ENCODE data around the gene SDHC. TPM values are rescaled to one million over a fixed set of nuclear protein-coding genes. Genes with fewer than 3 reads are reported as not detected.
A peak's percentile ranks its signal among the peaks of the same experiment; 100 is the strongest.

SDHC gene
- total and polyA plus RNA-seq, 2 donors (not counting 1 experiment from before 2014, with no cell fraction given) = 78.3 to 109 TPM

DNA sequence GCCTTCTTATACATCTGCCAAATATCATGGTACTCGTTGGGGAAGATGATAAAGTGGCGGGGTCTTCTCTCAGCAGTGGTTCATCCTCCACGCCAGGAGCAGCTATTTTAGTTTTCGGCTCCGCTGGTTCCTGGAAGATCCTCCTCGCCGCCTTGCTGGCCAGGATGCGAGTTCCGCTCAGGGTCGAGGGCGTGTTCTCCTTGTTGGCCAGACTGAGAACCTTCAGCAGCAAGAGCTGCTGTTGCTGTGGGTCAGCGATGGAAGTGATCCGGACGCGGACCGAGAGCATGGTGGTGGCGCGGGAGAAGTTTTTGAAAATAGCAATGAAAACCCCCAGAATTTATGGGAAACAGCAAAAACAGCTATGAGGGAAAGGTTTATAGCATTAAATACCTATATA is 64.9 kb downstream of the SDHC start:
- H2AFZ ChIP-seq (ENCODE audit: insufficient read depth, low read depth, low read length, poor library complexity, severe bottlenecking) = peak overlapping the region; percentile 51
- H3K4me3 ChIP-seq (ENCODE audit: control extremely low read depth in 1 of 5, extremely low read depth in 1 of 5, insufficient read depth in 1 of 5, low read depth in 2 of 5, low read length in 4 of 5) = peak overlapping the region in 1 of 5 experiments; percentile 24
- TF ChIP-seq EZH2 (IDR thresholded peaks at IDR 0.05; ENCODE audit: borderline replicate concordance, insufficient read depth, low read depth, low read length, poor library complexity, severe bottlenecking) = no peak
- TF ChIP-seq, protein P1, sequence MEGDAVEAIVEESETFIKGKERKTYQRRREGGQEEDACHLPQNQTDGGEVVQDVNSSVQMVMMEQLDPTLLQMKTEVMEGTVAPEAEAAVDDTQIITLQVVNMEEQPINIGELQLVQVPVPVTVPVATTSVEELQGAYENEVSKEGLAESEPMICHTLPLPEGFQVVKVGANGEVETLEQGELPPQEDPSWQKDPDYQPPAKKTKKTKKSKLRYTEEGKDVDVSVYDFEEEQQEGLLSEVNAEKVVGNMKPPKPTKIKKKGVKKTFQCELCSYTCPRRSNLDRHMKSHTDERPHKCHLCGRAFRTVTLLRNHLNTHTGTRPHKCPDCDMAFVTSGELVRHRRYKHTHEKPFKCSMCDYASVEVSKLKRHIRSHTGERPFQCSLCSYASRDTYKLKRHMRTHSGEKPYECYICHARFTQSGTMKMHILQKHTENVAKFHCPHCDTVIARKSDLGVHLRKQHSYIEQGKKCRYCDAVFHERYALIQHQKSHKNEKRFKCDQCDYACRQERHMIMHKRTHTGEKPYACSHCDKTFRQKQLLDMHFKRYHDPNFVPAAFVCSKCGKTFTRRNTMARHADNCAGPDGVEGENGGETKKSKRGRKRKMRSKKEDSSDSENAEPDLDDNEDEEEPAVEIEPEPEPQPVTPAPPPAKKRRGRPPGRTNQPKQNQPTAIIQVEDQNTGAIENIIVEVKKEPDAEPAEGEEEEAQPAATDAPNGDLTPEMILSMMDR (IDR thresholded peaks at IDR 0.05) = no peak
- H3K27me3 ChIP-seq (replicated peaks in 1 of 4; ENCODE audit: control extremely low read depth in 1 of 4, control insufficient read depth in 3 of 4, insufficient read depth in 4 of 4, low read length in 3 of 4) = no peaks in the 10 kb centered on the region
- intact Hi-C loops (cut with micrococcal nuclease) = no loop called here
- H3K9me3 ChIP-seq (ENCODE audit: control extremely low read depth in 1 of 3, control insufficient read depth in 2 of 3, insufficient read depth in 1 of 3, low read length in 2 of 3) = no peaks in the 10 kb centered on the region
- WGBS (ENCODE audit: insufficient coverage) = 91% methylated on average over 12 of the region's 18 CpGs
- H3K4me1 Mint-ChIP-seq = no peaks in the 10 kb centered on the region
- H3K27ac ChIP-seq (ENCODE audit: low read length in 2 of 2) = no peak overlapping the region
- H3K79me2 ChIP-seq (ENCODE audit: control insufficient read depth, insufficient read depth, low read length) = no peaks in the 10 kb centered on the region
- no peaks in the 10 kb centered on the region for H4K20me1 ChIP-seq (ENCODE audit: control insufficient read depth, insufficient read depth, low read length, poor library complexity, severe bottlenecking)
- POLR2A ChIA-PET = interaction anchor here (0.5 kb wide), 1 partner anchor 67 kb away, joined by 3 read pairs; no protein-coding TSS in a partner anchor
- peaks cover 0 to 3% of the 10 kb centered on the region in 2 donors for H3K4me1 ChIP-seq (ENCODE audit: control insufficient read depth in 2 of 2, insufficient read depth in 2 of 2, low read length in 2 of 2)
- H3K27me3 Mint-ChIP-seq = no peaks in the 10 kb centered on the region
- H3K27ac Mint-ChIP-seq = no peak overlapping the region
- DNase-seq = no peak
- no peak overlapping the region for H3K4me3 Mint-ChIP-seq
- CTCF ChIA-PET = interaction anchor here (1.1 to 5.1 kb wide), 2 partner anchors 152 to 168 kb away, joined by 3 to 104 read pairs; partner anchors contain the start of genes APOA2 and TOMM40L
- ATAC-seq (ENCODE audit: low read depth) = no peak
- peak overlapping the region; percentile 47 for H3K4me2 ChIP-seq (replicated peaks; ENCODE audit: low read depth, low read length, poor library complexity, severe bottlenecking)
- no peak overlapping the region for H3K9ac ChIP-seq (ENCODE audit: low read length)
- H3K9me3 Mint-ChIP-seq (ENCODE audit: insufficient read depth) = no peaks in the 10 kb centered on the region
- no peaks in the 10 kb centered on the region for H3K36me3 ChIP-seq (replicated peaks in 1 of 2; ENCODE audit: control extremely low read depth in 1 of 2, control insufficient read depth in 1 of 2, extremely low read depth in 1 of 2, insufficient read depth in 2 of 2, low read length in 1 of 2)

DNA sequence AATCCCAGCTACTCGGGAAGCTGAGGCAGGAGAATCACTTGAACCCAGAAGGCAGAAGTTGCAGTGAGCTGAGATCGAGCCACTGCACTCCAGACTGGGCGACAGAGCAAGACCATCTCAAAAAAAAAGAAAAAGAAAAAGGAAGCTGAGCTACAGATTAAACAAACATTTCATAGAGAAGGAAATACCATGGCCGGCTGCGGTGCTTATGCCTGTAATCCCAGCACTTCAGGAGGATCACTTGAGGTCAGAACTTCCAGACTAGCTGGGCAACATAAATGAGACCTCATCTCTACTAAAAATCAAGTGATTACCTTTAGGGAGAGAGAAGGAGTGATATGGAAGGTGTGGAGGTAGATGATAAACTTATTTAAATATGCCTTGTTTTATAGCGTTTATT is 67.5 kb downstream of the SDHC start:
- Histone ChIP-seq H3K9ac (ENCODE audit: low read length) (no peak overlapping the region), H3K4me1 (ENCODE audit: control insufficient read depth in 2 of 2, insufficient read depth in 2 of 2, low read length in 2 of 2) (peaks cover 3% of the 10 kb centered on the region in 2 donors), H3K27ac (ENCODE audit: low read length in 2 of 2) (no peak overlapping the region), H3K27me3 (replicated peaks in 1 of 4; ENCODE audit: control extremely low read depth in 1 of 4, control insufficient read depth in 3 of 4, insufficient read depth in 4 of 4, low read length in 3 of 4) (no peaks in the 10 kb centered on the region), H3K79me2 (ENCODE audit: control insufficient read depth, insufficient read depth, low read length) (no peaks in the 10 kb centered on the region), H4K20me1 (ENCODE audit: control insufficient read depth, insufficient read depth, low read length, poor library complexity, severe bottlenecking) (no peaks in the 10 kb centered on the region), H3K4me2 (replicated peaks; ENCODE audit: low read depth, low read length, poor library complexity, severe bottlenecking) (no peak overlapping the region), H3K9me3 (ENCODE audit: control extremely low read depth in 1 of 3, control insufficient read depth in 2 of 3, insufficient read depth in 1 of 3, low read length in 2 of 3) (no peaks in the 10 kb centered on the region), H3K36me3 (replicated peaks in 1 of 2; ENCODE audit: control extremely low read depth in 1 of 2, control insufficient read depth in 1 of 2, extremely low read depth in 1 of 2, insufficient read depth in 2 of 2, low read length in 1 of 2) (no peaks in the 10 kb centered on the region), H2AFZ (ENCODE audit: insufficient read depth, low read depth, low read length, poor library complexity, severe bottlenecking) (no peak overlapping the region), H3K4me3 (ENCODE audit: control extremely low read depth in 1 of 5, extremely low read depth in 1 of 5, insufficient read depth in 1 of 5, low read depth in 2 of 5, low read length in 4 of 5) (no peak overlapping the region)
- H3K9me3 Mint-ChIP-seq (ENCODE audit: insufficient read depth) = no peaks in the 10 kb centered on the region
- no CpG with 5 or more reads among the region's 6 CpGs for WGBS (ENCODE audit: insufficient coverage)
- ChIA-PET CTCF (interaction anchor here (0.5 to 6.8 kb wide), 39 partner anchors 8 to 1119 kb away, joined by 3 to 104 read pairs (median 5); partner anchors contain the start of genes ADAMTS4, APOA2, ARHGAP30 and DCAF8), POLR2A (interaction anchor here (0.7 kb wide), 1 partner anchor 172 kb away, joined by 4 read pairs; no protein-coding TSS in a partner anchor)
- no peak overlapping the region for H3K4me3 Mint-ChIP-seq
- H3K27ac Mint-ChIP-seq = no peak overlapping the region
- H3K4me1 Mint-ChIP-seq = peaks cover 6% of the 10 kb centered on the region
- TF ChIP-seq, protein P1 (IDR thresholded peaks at IDR 0.05) = no peak
- TF ChIP-seq EZH2 (IDR thresholded peaks at IDR 0.05; ENCODE audit: borderline replicate concordance, insufficient read depth, low read depth, low read length, poor library complexity, severe bottlenecking) = no peak
- intact Hi-C loops (cut with micrococcal nuclease) = loop anchor here (1.0 to 10.0 kb wide), 5 partner anchors 74 to 287 kb away; partner anchors contain the start of genes KLHDC9 and MPZ
- ATAC-seq (ENCODE audit: low read depth) (no peak), DNase-seq (no peak)
- H3K27me3 Mint-ChIP-seq = no peaks in the 10 kb centered on the region

Measured in B cell (primary cell).